Measurements from ENCODE around the gene GLP1R.
A peak's percentile ranks its signal among the peaks of the same experiment; 100 is the strongest.

The GLP1R gene

GRCh38 chr6:39047434-39048327 is 900 bp upstream of the GLP1R start:
- no peak for DNase-seq

GRCh38 chr6:39049575-39050283 is 1.1 kb downstream of the GLP1R start:
- no peak for DNase-seq

DNA sequence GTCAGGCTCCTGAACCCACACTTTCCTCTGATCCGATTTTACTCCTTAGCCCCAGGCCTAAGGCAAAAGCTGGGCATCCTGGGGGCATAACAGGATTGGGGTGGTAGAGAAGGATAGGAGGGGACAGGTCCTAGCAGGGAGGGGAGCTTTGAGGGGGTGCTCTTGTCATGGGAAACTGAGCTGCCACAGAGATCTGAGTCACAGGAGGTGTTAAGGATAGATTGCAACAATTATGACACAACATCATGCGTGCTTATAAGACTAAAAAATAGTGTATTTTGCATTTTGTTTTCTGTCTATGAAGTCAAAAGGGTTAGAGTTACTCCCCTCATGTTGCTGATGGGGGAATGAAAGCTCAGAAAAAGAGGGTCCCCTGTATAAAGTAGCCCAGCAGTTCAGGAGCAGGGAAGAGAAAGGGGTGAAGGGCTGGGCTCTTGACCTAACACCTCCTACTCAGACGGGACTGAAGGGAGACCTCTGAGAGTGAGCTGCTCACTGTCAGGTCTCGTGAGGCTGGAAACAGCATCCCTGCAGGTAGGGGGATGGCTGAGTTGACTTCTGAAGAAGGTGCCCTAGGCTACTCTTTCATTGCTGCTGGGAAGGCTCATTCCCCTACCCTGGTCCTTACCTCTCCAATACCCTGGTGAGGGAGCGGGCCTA is 2.0 kb downstream of the GLP1R start:
- no peak for DNase-seq

GRCh38 chr6:39051399-39052122 is 3.0 kb downstream of the GLP1R start:
- DNase-seq = no peak

GRCh38 chr6:39053016-39053624 is 4.5 kb downstream of the GLP1R start:
- DNase-seq = no peak

GRCh38 chr6:39053854-39054576 is 5.4 kb downstream of the GLP1R start:
- DNase-seq = no peak

GRCh38 chr6:39054577-39055142 is 6.1 kb downstream of the GLP1R start:
- DNase-seq = no peak

GRCh38 chr6:39055661-39056060 is 7.1 kb downstream of the GLP1R start:
- no peak for DNase-seq

GRCh38 chr6:39056191-39056590 is 7.6 kb downstream of the GLP1R start:
- no peak for DNase-seq

- no peak for DNase-seq
These were observed 8.1 kb downstream of the GLP1R start for GRCh38 chr6:39056681-39057080.

DNA sequence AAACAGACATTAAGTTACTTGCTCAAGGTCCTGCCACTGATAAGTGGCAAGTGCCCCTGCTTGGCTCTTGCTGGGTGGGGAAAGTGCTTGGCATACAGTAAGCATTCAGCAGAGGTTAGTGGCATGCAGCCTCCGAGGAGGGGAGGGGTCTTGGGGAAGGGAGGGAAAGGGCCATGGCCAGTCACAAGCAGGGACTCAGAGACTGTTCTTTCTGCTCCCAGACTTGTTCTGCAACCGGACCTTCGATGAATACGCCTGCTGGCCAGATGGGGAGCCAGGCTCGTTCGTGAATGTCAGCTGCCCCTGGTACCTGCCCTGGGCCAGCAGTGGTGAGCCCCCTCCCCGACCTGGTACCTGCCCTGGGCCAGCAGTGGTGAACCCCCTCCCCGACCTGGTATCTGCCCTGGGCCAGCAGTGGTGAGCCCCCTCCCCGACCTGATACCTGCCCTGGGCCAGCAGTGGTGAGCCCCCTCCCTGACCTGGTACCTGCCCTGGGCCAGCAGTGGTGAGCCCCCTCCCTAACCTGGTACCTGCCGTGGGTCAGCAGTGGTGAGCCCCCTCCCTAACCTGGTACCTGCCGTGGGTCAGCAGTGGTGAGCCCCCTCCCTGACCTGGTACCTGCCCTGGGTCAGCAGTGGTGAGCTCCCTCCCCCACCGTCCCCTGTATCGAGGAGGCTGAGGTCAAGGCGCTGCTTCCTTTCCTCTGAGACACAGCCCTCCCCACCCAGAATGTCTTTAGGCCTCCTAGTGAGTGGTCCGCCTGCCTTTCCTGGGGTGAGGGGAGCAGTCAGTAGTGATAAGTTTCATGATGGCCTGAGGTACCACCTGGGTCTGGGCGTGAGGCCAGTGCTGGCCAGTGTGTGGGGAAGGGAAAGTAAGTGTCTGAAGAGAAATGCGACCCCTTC is 8.9 kb downstream of the GLP1R start:
- DNase-seq = no peak

GRCh38 chr6:39058471-39059147 is 10.0 kb downstream of the GLP1R start:
- DNase-seq = no peak

DNA sequence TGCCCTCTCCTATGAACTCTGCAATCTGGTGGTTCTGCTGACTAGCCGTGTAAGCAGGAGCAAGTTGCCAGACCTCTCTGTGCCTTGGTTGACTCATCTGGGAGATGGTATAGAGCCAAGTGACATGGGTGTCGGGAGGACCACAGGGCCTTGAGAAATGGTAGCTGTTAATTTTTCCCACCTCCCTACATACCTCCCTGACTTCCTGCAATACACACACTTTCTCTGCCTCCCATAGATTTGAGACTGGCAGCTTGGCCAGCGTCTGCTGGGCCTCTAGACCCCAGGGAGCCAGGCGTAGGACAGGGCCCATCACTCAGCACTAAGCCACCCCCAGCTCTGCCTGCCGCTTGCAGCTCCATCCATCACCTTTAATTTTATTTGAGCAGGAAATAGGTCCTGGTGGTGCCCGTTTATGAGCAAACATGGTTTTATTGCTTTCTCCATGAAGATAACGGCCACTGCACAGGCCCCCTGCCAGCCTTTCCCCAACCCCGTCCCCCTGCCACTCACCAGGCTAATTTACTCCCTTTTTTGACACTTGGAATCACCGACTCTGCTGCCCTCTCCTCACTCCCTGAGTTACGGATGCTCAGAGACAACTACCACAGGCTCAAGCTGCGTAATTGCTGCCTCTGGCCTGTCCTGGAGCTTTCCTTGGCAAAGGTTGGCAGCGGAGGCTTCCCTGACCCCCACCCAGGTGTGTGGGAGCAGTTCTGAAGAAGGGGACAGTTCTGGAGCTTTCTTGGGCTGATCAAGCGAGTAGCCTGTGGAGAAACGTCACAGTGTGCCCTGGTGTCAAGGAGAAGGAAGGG is 11.1 kb downstream of the GLP1R start:
- DNase-seq = no peak

DNA sequence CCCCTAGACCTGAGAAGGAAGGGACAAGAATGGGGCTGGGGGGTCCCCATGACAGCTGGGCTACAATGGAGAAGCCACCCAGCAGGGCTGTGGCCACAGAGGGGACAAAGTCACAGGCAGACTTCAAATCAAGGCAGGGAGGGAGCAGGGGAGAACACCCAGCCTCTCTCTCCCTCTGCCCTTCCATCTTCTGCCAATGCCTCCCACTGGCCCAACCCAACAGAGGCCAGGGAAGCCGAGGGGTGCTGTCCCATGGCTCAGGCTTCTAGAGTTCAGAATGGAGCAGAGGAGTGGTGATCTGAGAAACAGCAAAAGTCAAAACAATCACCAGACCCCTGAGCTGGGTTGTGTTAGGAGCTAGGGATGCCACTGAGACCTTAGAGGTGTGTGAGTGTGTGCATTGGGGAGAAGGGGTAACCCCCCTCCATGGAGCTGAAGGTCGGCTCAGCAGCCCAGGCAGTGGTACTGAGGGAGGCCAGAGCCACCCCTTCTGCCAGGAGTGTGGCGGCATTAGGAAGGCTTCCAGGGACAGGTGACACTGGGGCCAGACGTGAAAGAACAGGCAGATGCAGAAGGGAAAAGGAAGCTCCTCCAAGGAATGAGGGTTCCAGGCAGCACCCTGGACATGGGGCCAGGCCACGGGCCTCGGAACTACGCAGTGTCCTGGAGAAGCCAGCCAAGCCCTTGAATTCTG is 12.0 kb downstream of the GLP1R start:
- DNase-seq = no peak

GRCh38 chr6:39061182-39061581 is 12.6 kb downstream of the GLP1R start:
- DNase-seq = peak; percentile 25

GRCh38 chr6:39061588-39061987 is 13.0 kb downstream of the GLP1R start:
- DNase-seq = no peak

DNA sequence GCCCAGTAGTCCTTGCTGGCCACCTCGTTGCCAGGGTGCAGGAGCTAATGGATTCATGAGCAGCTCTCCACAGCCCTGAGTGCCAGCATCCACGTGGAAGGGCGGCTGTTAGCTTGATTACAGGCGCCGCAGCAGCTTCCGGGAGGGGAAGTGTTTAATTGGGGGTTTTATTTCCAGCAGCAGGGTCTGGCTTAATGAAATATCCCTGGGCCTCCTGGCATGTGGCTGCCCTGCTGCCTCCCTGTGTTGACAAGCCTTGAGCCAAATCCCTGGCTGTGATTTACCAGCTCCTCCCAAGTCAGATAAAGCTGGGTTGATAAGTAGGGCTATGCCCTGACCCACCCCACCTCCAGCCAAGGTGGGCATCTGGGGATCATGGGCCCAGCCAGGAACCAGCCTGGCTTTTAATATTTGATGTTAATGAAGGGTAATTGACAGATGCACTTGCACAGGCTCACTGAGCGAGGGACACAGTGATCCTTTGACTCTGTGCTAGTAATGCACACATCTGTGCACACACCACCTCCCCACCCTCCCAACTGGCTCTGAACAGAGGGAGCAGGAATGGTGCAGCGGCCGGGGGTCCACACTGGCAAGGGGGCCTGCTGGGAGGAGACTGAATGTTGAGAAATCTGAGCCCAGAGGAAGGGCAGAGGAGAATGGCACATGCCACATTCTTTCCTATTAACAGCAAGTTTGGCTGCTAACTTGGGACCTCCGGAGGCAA is 13.6 kb downstream of the GLP1R start:
- no peak for DNase-seq

DNA sequence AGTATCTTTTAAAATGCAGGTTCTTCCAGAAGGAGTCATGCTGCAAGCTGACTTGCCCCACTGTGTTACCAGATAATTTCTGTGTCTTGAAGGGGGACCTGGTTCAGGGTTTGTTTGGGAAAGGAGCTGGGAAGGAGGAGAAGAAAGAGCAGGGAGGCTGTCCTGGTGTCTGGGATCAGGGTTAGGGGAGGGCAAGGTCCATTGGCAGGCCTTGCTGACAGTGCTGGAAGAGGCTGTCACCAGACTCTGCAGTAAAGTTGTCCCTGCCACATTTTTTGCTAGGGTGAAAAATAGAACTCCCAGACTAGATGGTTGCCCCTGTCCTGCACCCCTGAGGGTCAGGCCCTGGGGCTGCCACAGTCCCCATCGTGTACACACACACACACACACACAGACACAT is 14.9 kb downstream of the GLP1R start:
- no peak for DNase-seq

All from NCI-H187 treated with DMSO at 0.1 percent for 48 hours (cell line).